Measurements from ENCODE around the gene CCDC187. TPM values are rescaled to one million over a fixed set of nuclear protein-coding genes. Genes with fewer than 3 reads are reported as not detected.

Gene CCDC187
- total and polyA plus RNA-seq, 12 donors = 0.02 to 0.07 (median 0.03) TPM; not detected in 8

GRCh38 chr9:136291306-136292025, 12.4 kb downstream of the CCDC187 start:
- peaks cover 0 to 36% (median 11%) of the 10 kb centered on the region in 7 donors for H3K27me3 ChIP-seq
- H3K4me3 ChIP-seq = no peak overlapping the region
- no peak overlapping the region for H3K27ac ChIP-seq
- no peaks in the 10 kb centered on the region for H3K9me3 ChIP-seq
- ATAC-seq = no peak
- intact Hi-C loops (cut with DNase I) = no loop called here
- 78 to 81% methylated on average over 22 of the region's 22 CpGs for WGBS, 2 donors
- no peaks in the 10 kb centered on the region for H3K36me3 ChIP-seq
- H3K4me1 ChIP-seq = no peaks in the 10 kb centered on the region
- TF ChIP-seq, protein P1, sequence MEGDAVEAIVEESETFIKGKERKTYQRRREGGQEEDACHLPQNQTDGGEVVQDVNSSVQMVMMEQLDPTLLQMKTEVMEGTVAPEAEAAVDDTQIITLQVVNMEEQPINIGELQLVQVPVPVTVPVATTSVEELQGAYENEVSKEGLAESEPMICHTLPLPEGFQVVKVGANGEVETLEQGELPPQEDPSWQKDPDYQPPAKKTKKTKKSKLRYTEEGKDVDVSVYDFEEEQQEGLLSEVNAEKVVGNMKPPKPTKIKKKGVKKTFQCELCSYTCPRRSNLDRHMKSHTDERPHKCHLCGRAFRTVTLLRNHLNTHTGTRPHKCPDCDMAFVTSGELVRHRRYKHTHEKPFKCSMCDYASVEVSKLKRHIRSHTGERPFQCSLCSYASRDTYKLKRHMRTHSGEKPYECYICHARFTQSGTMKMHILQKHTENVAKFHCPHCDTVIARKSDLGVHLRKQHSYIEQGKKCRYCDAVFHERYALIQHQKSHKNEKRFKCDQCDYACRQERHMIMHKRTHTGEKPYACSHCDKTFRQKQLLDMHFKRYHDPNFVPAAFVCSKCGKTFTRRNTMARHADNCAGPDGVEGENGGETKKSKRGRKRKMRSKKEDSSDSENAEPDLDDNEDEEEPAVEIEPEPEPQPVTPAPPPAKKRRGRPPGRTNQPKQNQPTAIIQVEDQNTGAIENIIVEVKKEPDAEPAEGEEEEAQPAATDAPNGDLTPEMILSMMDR (IDR thresholded peaks at IDR 0.05) = no peak
- no peak for DNase-seq

DNA sequence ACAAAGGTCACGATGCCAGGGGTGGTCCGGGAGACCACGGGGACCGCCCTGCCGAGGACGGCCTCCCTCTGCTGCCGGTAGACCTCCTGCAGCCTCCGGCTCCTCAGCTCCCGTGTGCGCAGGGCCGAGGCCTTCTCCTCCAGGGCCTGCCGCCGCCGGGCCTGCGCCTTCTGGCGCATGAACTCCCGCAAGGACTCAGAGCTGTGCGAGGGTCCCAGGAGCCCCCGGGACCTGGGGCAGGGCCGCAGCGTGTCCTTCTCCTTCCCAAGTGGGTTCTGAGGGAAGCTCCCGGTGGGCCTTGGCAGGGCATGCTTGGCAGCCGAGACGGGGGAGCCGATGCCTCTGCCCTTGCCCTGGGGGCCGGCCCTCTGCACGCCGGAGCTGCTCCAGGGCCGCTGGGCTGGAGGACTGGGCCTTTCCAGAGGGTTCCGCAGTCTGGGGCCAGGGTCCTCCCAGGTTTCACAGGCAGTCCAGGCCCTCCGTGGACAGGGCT, 13.3 kb downstream of the CCDC187 start:
- 85 to 88% methylated on average over 31 of the region's 31 CpGs for WGBS, 2 donors
- ATAC-seq = peak in 1 of 8 donors; percentile 35
- Histone ChIP-seq H3K9me3 (no peaks in the 10 kb centered on the region), H3K4me3 (no peak overlapping the region), H3K27me3 (peaks cover 0 to 45% (median 18%) of the 10 kb centered on the region in 7 donors), H3K27ac (no peak overlapping the region), H3K4me1 (no peaks in the 10 kb centered on the region), H3K36me3 (no peaks in the 10 kb centered on the region)
- intact Hi-C loops (cut with DNase I) = no loop called here
- TF ChIP-seq, protein P1 (IDR thresholded peaks at IDR 0.05) = no peak
- DNase-seq = no peak

DNA sequence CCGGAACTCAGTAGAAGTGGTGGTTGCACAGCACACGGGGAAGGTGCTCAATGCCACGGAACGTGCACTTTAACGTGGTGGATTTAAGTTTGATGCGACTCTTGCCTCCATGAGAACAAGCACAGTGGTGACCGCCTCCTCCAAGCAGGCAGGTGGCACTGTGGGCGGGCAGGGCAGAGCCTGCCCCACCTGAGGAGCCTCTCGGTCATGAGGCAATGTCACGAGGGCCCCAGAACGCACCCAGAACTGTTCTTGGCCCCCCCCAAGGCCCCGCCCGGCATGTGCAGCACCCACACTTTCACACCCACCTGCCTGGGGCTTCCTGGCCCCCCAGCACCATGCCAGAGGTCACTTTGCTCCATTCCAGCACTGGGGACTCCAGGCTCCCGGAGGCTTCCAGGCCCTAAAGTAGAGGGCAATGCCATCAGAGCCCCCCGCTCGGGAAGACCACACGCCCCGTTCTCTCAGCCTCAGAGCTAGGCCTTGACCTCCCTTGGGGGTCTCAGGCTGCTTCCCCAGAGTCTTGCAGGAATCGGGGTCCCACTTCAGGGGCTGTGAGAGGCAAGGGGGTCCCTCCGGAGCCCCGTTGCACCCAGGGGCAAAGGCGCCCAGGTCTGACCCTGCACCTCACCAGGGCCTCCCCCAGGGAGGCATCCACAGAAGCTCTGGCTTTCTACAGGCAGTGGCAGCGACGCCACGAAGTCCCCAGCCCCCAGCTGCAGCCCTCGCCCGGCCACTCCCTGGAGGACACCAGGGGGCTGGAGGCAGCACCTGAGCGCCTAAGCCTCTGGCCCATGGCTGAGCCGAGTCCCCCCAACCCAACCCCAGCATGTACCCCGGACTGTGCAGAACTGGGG, 14.0 kb downstream of the CCDC187 start:
- Histone ChIP-seq H3K4me3 (no peak overlapping the region), H3K27ac (no peak overlapping the region), H3K9me3 (no peaks in the 10 kb centered on the region), H3K27me3 (peaks cover 0 to 47% (median 23%) of the 10 kb centered on the region in 7 donors), H3K36me3 (no peaks in the 10 kb centered on the region), H3K4me1 (no peaks in the 10 kb centered on the region)
- intact Hi-C loops (cut with DNase I) = loop anchor here in 4 of 10 donors (5.0 to 10.0 kb wide), 4 partner anchors 115 to 685 kb away; no protein-coding TSS in a partner anchor
- WGBS, 2 donors = 85 to 88% methylated on average over 30 of the region's 30 CpGs
- ATAC-seq (no peak), DNase-seq (peak in 1 of 2 donors; percentile 2)
- TF ChIP-seq, protein P1 (IDR thresholded peaks at IDR 0.05) = no peak

All from heart right ventricle (tissue), 16 donors.